ENCODE measurements around the gene MACROD2.

GRCh38 chr20:14432085-14432484, 436.8 kb downstream of the MACROD2 start:
- TF ChIP-seq CTCF (IDR thresholded peaks at IDR 0.05) (no peak), EP300 (IDR thresholded peaks at IDR 0.05) (no peak)

All from suprapubic skin (tissue), 3 donors.